Measurements from ENCODE around the gene CEP104. TPM values are rescaled to one million over a fixed set of nuclear protein-coding genes. Genes with fewer than 3 reads are reported as not detected.

CEP104 gene
- total RNA-seq, 1 experiment from 2014 or later: 44.1 TPM

GRCh38 chr1:3864884-3865283 is 7.9 kb upstream of the CEP104 start:
- no TSS peak for BruUV-seq (replicated peaks)
- intact Hi-C loops (cut with micrococcal nuclease): no loop called here
- H3K4me3 ChIP-seq (replicated peaks in 1 of 2; ENCODE audit: low read depth in 1 of 2, low read length in 2 of 2): no peak overlapping the region
- no peak overlapping the region for H3K9ac ChIP-seq (ENCODE audit: low read length)
- no peak overlapping the region for H2AFZ ChIP-seq (ENCODE audit: low read depth, low read length, poor library complexity, severe bottlenecking)
- H4K20me1 ChIP-seq (ENCODE audit: insufficient read depth): no peaks in the 10 kb centered on the region
- no peak overlapping the region for H3K27ac ChIP-seq (ENCODE audit: low read depth, low read length)
- H3K9me2 ChIP-seq (ENCODE audit: insufficient read depth): no peaks in the 10 kb centered on the region
- H3K4me2 ChIP-seq (ENCODE audit: low read length): no peak overlapping the region
- peaks cover 0 to 11% of the 10 kb centered on the region in 2 experiments; a peak in 1 of 4 replicates for H3K36me3 ChIP-seq (ENCODE audit: control insufficient read depth in 1 of 2, insufficient read depth in 2 of 2, low read length in 2 of 2)
- no peak for ATAC-seq
- ChIA-PET POLR2A (no interaction called here), RAD21 (ENCODE audit: low non-redundant PET in 1 of 2, low total read pairs in 2 of 2, uncharacterized antibody in 2 of 2, unreplicated experiment in 2 of 2) (no interaction called here), CTCF (no interaction called here)
- DNase-seq (ENCODE audit: low read depth, low spot score): no peak
- no peaks in the 10 kb centered on the region for H3K27me3 ChIP-seq (ENCODE audit: insufficient read depth, low read length)
- no peak for TF ChIP-seq ATF3 (IDR thresholded peaks at IDR 0.05)
- no peak for TF ChIP-seq SIN3A (IDR thresholded peaks at IDR 0.05; ENCODE audit: low read depth)
- TF ChIP-seq MAX (IDR thresholded peaks at IDR 0.05): no peak
- no peaks in the 10 kb centered on the region for H3K79me2 ChIP-seq (ENCODE audit: insufficient read depth, low read length)
- H3K4me1 ChIP-seq (ENCODE audit: control insufficient read depth in 1 of 2, insufficient read depth in 2 of 2, low read length in 2 of 2): no peaks in the 10 kb centered on the region
- H3K9me3 ChIP-seq (ENCODE audit: control insufficient read depth in 1 of 2, insufficient read depth in 1 of 2, low read depth in 1 of 2, low read length in 2 of 2): no peaks in the 10 kb centered on the region; a peak in 1 of 4 replicates

GRCh38 chr1:3863231-3863935 is 6.4 kb upstream of the CEP104 start:
- no TSS peak for BruUV-seq (replicated peaks)
- ChIA-PET CTCF (no interaction called here), RAD21 (ENCODE audit: low non-redundant PET in 1 of 2, low total read pairs in 2 of 2, uncharacterized antibody in 2 of 2, unreplicated experiment in 2 of 2) (no interaction called here), POLR2A (no interaction called here)
- Histone ChIP-seq H3K36me3 (ENCODE audit: control insufficient read depth in 1 of 2, insufficient read depth in 2 of 2, low read length in 2 of 2) (peaks cover 0 to 6% of the 10 kb centered on the region in 2 experiments; a peak in 1 of 4 replicates), H4K20me1 (ENCODE audit: insufficient read depth) (no peaks in the 10 kb centered on the region), H3K4me1 (ENCODE audit: control insufficient read depth in 1 of 2, insufficient read depth in 2 of 2, low read length in 2 of 2) (peaks cover 2 to 4% of the 10 kb centered on the region in 2 experiments; a peak in 3 of 4 replicates), H3K4me2 (ENCODE audit: low read length) (no peak overlapping the region), H3K4me3 (replicated peaks in 1 of 2; ENCODE audit: low read depth in 1 of 2, low read length in 2 of 2) (no peak overlapping the region), H3K27me3 (ENCODE audit: insufficient read depth, low read length) (no peaks in the 10 kb centered on the region), H3K9me3 (ENCODE audit: control insufficient read depth in 1 of 2, insufficient read depth in 1 of 2, low read depth in 1 of 2, low read length in 2 of 2) (no peaks in the 10 kb centered on the region; a peak in 1 of 4 replicates), H3K27ac (ENCODE audit: low read depth, low read length) (no peak overlapping the region), H2AFZ (ENCODE audit: low read depth, low read length, poor library complexity, severe bottlenecking) (no peak overlapping the region), H3K9ac (ENCODE audit: low read length) (no peak overlapping the region), H3K9me2 (ENCODE audit: insufficient read depth) (no peaks in the 10 kb centered on the region), H3K79me2 (ENCODE audit: insufficient read depth, low read length) (no peaks in the 10 kb centered on the region)
- TF ChIP-seq CEBPB (IDR thresholded peaks at IDR 0.05; ENCODE audit: low read depth): no peak
- TF ChIP-seq ATF3 (IDR thresholded peaks at IDR 0.05): no peak
- TF ChIP-seq MAX (IDR thresholded peaks at IDR 0.05): no peak
- no peak for TF ChIP-seq EZH2 (IDR thresholded peaks at IDR 0.05)
- no peak for TF ChIP-seq EGR1 (IDR thresholded peaks at IDR 0.05; ENCODE audit: low read depth)
- no peak for TF ChIP-seq POLR2A (IDR thresholded peaks at IDR 0.05; ENCODE audit: borderline replicate concordance, extremely low read depth, insufficient read depth, insufficient read length)
- intact Hi-C loops (cut with micrococcal nuclease): no loop called here
- no peak for ATAC-seq
- DNase-seq (ENCODE audit: low read depth, low spot score): no peak

Data from HCT116 (cell line).